Measurements from ENCODE around the gene ZNF302.

GRCh38 chr19:34675250-34675649, 2.2 kb upstream of the ZNF302 start:
- TF ChIP-seq, protein P1, sequence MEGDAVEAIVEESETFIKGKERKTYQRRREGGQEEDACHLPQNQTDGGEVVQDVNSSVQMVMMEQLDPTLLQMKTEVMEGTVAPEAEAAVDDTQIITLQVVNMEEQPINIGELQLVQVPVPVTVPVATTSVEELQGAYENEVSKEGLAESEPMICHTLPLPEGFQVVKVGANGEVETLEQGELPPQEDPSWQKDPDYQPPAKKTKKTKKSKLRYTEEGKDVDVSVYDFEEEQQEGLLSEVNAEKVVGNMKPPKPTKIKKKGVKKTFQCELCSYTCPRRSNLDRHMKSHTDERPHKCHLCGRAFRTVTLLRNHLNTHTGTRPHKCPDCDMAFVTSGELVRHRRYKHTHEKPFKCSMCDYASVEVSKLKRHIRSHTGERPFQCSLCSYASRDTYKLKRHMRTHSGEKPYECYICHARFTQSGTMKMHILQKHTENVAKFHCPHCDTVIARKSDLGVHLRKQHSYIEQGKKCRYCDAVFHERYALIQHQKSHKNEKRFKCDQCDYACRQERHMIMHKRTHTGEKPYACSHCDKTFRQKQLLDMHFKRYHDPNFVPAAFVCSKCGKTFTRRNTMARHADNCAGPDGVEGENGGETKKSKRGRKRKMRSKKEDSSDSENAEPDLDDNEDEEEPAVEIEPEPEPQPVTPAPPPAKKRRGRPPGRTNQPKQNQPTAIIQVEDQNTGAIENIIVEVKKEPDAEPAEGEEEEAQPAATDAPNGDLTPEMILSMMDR (IDR thresholded peaks at IDR 0.05 in 4 of 5, conservative IDR thresholded peaks at IDR 0.05 in 1 of 5), result no peak
- TF ChIP-seq POLR2A (IDR thresholded peaks at IDR 0.05), result no peak
